CD14-positive monocyte (primary cell): ENCODE data around the gene RAB3C. TPM values are rescaled to one million over a fixed set of nuclear protein-coding genes. Genes with fewer than 3 reads are reported as not detected.

Source experiments
- DNase-seq, 3 donors: peaks; one replicate each; pipeline ENCODE4 v3.0.0-alpha.2; 2011 to 2022
- H2AFZ ChIP-seq: 2 replicates; pipeline ENCODE4 v1.6.0; 2012; ENCODE audit warnings: mild to moderate bottlenecking, low read depth, low read length, inconsistent platforms; ENCODE audit not compliant: insufficient read depth, poor library complexity, severe bottlenecking
- H3K27ac ChIP-seq, 2 donors: 1 replicate in 1 of 2; 2 replicates in 1 of 2; pipeline ENCODE4 v1.5.1; 2012 to 2013; ENCODE audit warnings: low read length in 2 of 2, control low read depth in 1 of 2, inconsistent platforms in 1 of 2, low read depth in 1 of 2, mild to moderate bottlenecking in 1 of 2
- H3K27me3 ChIP-seq, 2 donors: one replicate each; pipeline versions ENCODE4 v1.6.0 to v1.6.1; 2011 to 2013; ENCODE audit warnings: low read length in 2 of 2; ENCODE audit not compliant: control insufficient read depth in 2 of 2, insufficient read depth in 2 of 2
- H3K36me3 ChIP-seq, 2 donors: replicated peaks in 1 of 2; 1 replicate in 1 of 2; 2 replicates in 1 of 2; pipeline versions ENCODE4 v1.5.1 to v1.6.1; 2012 to 2013; ENCODE audit warnings: low read length in 2 of 2, control low read depth in 1 of 2, inconsistent platforms in 1 of 2, mild to moderate bottlenecking in 1 of 2; ENCODE audit not compliant: insufficient read depth in 2 of 2, control insufficient read depth in 1 of 2
- H3K4me1 ChIP-seq, 2 donors: 1 replicate in 1 of 2; 2 replicates in 1 of 2; pipeline versions ENCODE4 v1.5.1 to v1.6.1; 2012 to 2013; ENCODE audit warnings: low read length in 2 of 2, control low read depth in 1 of 2, inconsistent platforms in 1 of 2, mild to moderate bottlenecking in 1 of 2, moderate library complexity in 1 of 2; ENCODE audit not compliant: insufficient read depth in 2 of 2, control insufficient read depth in 1 of 2
- H3K4me2 ChIP-seq: replicated peaks from 2 replicates; pipeline ENCODE3; 2012; ENCODE audit warnings: low read length, moderate library complexity, mild to moderate bottlenecking; ENCODE audit not compliant: poor library complexity, severe bottlenecking; ENCODE audit errors: extremely low read depth
- H3K4me3 ChIP-seq, 3 experiments: fragments of 200-600 bp in 1 of 3; sonication (generic) in 1 of 3; replicated peaks in 1 of 3; 1 replicate in 2 of 3; 2 replicates in 1 of 3; pipeline ENCODE4 v1.5.1; 2011 to 2013; ENCODE audit warnings: low read length in 3 of 3, mild to moderate bottlenecking in 3 of 3, control low read depth in 2 of 3, low read depth in 2 of 3, inconsistent platforms in 1 of 3, moderate library complexity in 1 of 3
- H3K79me2 ChIP-seq: 2 replicates; pipeline ENCODE4 v1.6.0; 2012; ENCODE audit warnings: mild to moderate bottlenecking, control low read depth, inconsistent platforms, low read length, moderate library complexity; ENCODE audit not compliant: insufficient read depth
- H3K9ac ChIP-seq: 2 replicates; pipeline ENCODE4 v1.6.0; 2017; ENCODE audit warnings: low read length, mild to moderate bottlenecking; ENCODE audit not compliant: insufficient read depth, poor library complexity, severe bottlenecking
- H3K9me3 ChIP-seq, 2 donors: replicated peaks in 1 of 2; 1 replicate in 1 of 2; 2 replicates in 1 of 2; pipeline versions ENCODE4 v1.5.1 to v1.6.1; 2012 to 2013; ENCODE audit warnings: low read length in 2 of 2, control low read depth in 1 of 2; ENCODE audit not compliant: control insufficient read depth in 1 of 2, insufficient read depth in 1 of 2
- H4K20me1 ChIP-seq: 2 replicates; pipeline ENCODE4 v1.6.0; 2012; ENCODE audit warnings: mild to moderate bottlenecking, low read length, control low read depth, moderate library complexity; ENCODE audit not compliant: insufficient read depth
- H3K27ac Mint-ChIP-seq, 7 donors: one replicate each; pipeline ENCODE4 v1.8.0; 2020; ENCODE audit warnings: mild to moderate bottlenecking in 7 of 7, mixed read lengths in 7 of 7, moderate library complexity in 6 of 7, inconsistent platforms in 2 of 7
- H3K27me3 Mint-ChIP-seq, 3 donors: one replicate each; pipeline ENCODE4 v1.8.0; 2021 to 2022; ENCODE audit warnings: low read depth in 3 of 3, mild to moderate bottlenecking in 3 of 3, mixed read lengths in 3 of 3, moderate library complexity in 3 of 3, inconsistent platforms in 1 of 3
- H3K36me3 Mint-ChIP-seq, 2 donors: one replicate each; pipeline ENCODE4 v1.8.0; 2020; ENCODE audit warnings: mixed read lengths in 2 of 2, inconsistent platforms in 1 of 2, mild to moderate bottlenecking in 1 of 2
- H3K4me1 Mint-ChIP-seq: one replicate; pipeline ENCODE4 v1.8.0; 2020; ENCODE audit warnings: mild to moderate bottlenecking, mixed read lengths
- H3K4me3 Mint-ChIP-seq, 2 donors: one replicate each; pipeline ENCODE4 v1.8.0; 2020; ENCODE audit warnings: mild to moderate bottlenecking in 2 of 2, mixed read lengths in 2 of 2, moderate library complexity in 1 of 2
- H3K9me3 Mint-ChIP-seq, 7 donors: one replicate each; pipeline ENCODE4 v1.8.0; 2020 to 2022; ENCODE audit warnings: mixed read lengths in 7 of 7, mild to moderate bottlenecking in 6 of 7, moderate library complexity in 6 of 7, inconsistent platforms in 2 of 7
- WGBS: methylation state at CpG from one replicate; pipeline ENCODE4 v1.1.5; 2013; ENCODE audit warnings: missing lambda C conversion rate; ENCODE audit not compliant: insufficient coverage; 5-methylcytosine and 5-hydroxymethylcytosine counted together
- intact Hi-C, 2 donors: fragments of 100-400 bp; cut with micrococcal nuclease; formaldehyde crosslinking; loops; one replicate each; pipeline versions ENCODE4 v1.15.0 to v1.15.1; 2023
- polyA plus RNA-seq, 3 donors: library from polyadenylated mRNA; depleted of rRNA in 1 of 3; unstranded in 2 of 3; stranded (reverse) in 1 of 3; fragments of 300-500 nt in 2 of 3; fragments of >200 nt in 1 of 3; fragmentation: Illumina TruSeq in 2 of 3; gene quantifications; 1 replicate in 2 of 3; 2 replicates in 1 of 3; pipeline ENCODE4 v1.2.3, GENCODE V29; 2012 to 2021
- TF ChIP-seq, protein P1 (sequence below): fragments of 200-600 bp; IDR thresholded peaks from one replicate; pipeline ENCODE4 v1.8.0; 2022; ENCODE audit warnings: antibody characterized with exemption, mild to moderate bottlenecking

RAB3C gene
- polyA plus RNA-seq, 3 donors, result under 0.01 to 0.81 TPM; not detected in 1

GRCh38 chr5:58724992-58725391, 142.1 kb downstream of the RAB3C start:
- no peak for DNase-seq
- no peaks in the 10 kb centered on the region for H3K36me3 ChIP-seq
- TF ChIP-seq, protein P1, sequence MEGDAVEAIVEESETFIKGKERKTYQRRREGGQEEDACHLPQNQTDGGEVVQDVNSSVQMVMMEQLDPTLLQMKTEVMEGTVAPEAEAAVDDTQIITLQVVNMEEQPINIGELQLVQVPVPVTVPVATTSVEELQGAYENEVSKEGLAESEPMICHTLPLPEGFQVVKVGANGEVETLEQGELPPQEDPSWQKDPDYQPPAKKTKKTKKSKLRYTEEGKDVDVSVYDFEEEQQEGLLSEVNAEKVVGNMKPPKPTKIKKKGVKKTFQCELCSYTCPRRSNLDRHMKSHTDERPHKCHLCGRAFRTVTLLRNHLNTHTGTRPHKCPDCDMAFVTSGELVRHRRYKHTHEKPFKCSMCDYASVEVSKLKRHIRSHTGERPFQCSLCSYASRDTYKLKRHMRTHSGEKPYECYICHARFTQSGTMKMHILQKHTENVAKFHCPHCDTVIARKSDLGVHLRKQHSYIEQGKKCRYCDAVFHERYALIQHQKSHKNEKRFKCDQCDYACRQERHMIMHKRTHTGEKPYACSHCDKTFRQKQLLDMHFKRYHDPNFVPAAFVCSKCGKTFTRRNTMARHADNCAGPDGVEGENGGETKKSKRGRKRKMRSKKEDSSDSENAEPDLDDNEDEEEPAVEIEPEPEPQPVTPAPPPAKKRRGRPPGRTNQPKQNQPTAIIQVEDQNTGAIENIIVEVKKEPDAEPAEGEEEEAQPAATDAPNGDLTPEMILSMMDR, result no peak
- no peak overlapping the region for H3K9ac ChIP-seq
- H3K27me3 Mint-ChIP-seq, result peaks cover 0 to 2% (median 0%) of the 10 kb centered on the region in 3 donors
- no peak overlapping the region for H3K4me3 ChIP-seq
- no peaks in the 10 kb centered on the region for H3K36me3 Mint-ChIP-seq
- no peaks in the 10 kb centered on the region for H3K79me2 ChIP-seq
- no peak overlapping the region for H2AFZ ChIP-seq
- no peaks in the 10 kb centered on the region for H3K27me3 ChIP-seq
- H3K4me2 ChIP-seq, result no peak overlapping the region
- H3K9me3 ChIP-seq, result peaks cover 3 to 7% of the 10 kb centered on the region in 2 donors
- H3K27ac Mint-ChIP-seq, result no peak overlapping the region
- H3K4me1 ChIP-seq, result no peaks in the 10 kb centered on the region
- intact Hi-C loops, result no loop called here
- H3K9me3 Mint-ChIP-seq, result peaks cover 2 to 16% (median 5%) of the 10 kb centered on the region in 7 donors
- H4K20me1 ChIP-seq, result no peaks in the 10 kb centered on the region
- H3K4me1 Mint-ChIP-seq, result no peaks in the 10 kb centered on the region
- no peak overlapping the region for H3K27ac ChIP-seq
- 100% methylated on average over 1 of the region's 2 CpGs for WGBS
- H3K4me3 Mint-ChIP-seq, result no peak overlapping the region

GRCh38 chr5:58731641-58732040, 148.8 kb downstream of the RAB3C start:
- H3K4me3 Mint-ChIP-seq, result no peak overlapping the region
- no peaks in the 10 kb centered on the region for H3K4me1 Mint-ChIP-seq

More at GRCh38 chr5:58731641-58732040, 148.8 kb downstream of the RAB3C start:
- no peak overlapping the region for H3K9ac ChIP-seq
- H2AFZ ChIP-seq, result no peak overlapping the region
- no peak overlapping the region for H3K27ac Mint-ChIP-seq
- WGBS, result no CpG with 5 or more reads among the region's 1 CpG
- no peaks in the 10 kb centered on the region for H3K36me3 ChIP-seq
- no peaks in the 10 kb centered on the region for H4K20me1 ChIP-seq
- no peak overlapping the region for H3K4me2 ChIP-seq
- TF ChIP-seq, protein P1, result no peak
- H3K27me3 ChIP-seq, result no peaks in the 10 kb centered on the region
- H3K36me3 Mint-ChIP-seq, result no peaks in the 10 kb centered on the region
- H3K79me2 ChIP-seq, result no peaks in the 10 kb centered on the region
- H3K4me1 ChIP-seq, result no peaks in the 10 kb centered on the region
- peaks cover 0 to 3% (median 1%) of the 10 kb centered on the region in 3 donors for H3K27me3 Mint-ChIP-seq
- H3K9me3 Mint-ChIP-seq, result peaks cover 0 to 4% (median 2%) of the 10 kb centered on the region in 7 donors
- DNase-seq, result no peak
- intact Hi-C loops, result no loop called here
- peaks cover 0 to 2% of the 10 kb centered on the region in 2 donors for H3K9me3 ChIP-seq
- H3K4me3 ChIP-seq, result no peak overlapping the region
- no peak overlapping the region for H3K27ac ChIP-seq
